Astrocyte (in vitro differentiated cells and primary cell): Measurements from ENCODE around the gene CRELD1.

Experiments used
- EZH2 ChIP-seq: IDR thresholded peaks from 2 replicates; pipeline ENCODE4 v1.6.1; 2012; ENCODE audit warnings: mild to moderate bottlenecking, low read length, inconsistent platforms; ENCODE audit not compliant: insufficient read depth
- TF ChIP-seq, protein P1 (sequence below): IDR thresholded peaks from 2 replicates; pipeline ENCODE4 v1.5.1; 2011; ENCODE audit warnings: low read depth, mild to moderate bottlenecking, inconsistent platforms, low read length, moderate library complexity; ENCODE audit not compliant: insufficient read depth

DNA sequence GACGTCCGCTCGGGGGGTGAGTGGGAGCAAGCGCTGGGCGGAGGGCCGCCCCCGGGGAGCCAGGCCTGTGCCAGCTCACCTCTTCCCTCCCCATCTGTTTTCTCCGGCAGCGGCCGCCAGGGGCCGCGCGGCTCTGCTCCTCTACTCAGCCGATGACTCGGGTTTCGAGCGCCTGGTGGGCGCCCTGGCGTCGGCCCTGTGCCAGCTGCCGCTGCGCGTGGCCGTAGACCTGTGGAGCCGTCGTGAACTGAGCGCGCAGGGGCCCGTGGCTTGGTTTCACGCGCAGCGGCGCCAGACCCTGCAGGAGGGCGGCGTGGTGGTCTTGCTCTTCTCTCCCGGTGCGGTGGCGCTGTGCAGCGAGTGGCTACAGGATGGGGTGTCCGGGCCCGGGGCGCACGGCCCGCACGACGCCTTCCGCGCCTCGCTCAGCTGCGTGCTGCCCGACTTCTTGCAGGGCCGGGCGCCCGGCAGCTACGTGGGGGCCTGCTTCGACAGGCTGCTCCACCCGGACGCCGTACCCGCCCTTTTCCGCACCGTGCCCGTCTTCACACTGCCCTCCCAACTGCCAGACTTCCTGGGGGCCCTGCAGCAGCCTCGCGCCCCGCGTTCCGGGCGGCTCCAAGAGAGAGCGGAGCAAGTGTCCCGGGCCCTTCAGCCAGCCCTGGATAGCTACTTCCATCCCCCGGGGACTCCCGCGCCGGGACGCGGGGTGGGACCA lies 632 bp upstream of the CRELD1 start:
- no peak for TF ChIP-seq EZH2
- TF ChIP-seq, protein P1, sequence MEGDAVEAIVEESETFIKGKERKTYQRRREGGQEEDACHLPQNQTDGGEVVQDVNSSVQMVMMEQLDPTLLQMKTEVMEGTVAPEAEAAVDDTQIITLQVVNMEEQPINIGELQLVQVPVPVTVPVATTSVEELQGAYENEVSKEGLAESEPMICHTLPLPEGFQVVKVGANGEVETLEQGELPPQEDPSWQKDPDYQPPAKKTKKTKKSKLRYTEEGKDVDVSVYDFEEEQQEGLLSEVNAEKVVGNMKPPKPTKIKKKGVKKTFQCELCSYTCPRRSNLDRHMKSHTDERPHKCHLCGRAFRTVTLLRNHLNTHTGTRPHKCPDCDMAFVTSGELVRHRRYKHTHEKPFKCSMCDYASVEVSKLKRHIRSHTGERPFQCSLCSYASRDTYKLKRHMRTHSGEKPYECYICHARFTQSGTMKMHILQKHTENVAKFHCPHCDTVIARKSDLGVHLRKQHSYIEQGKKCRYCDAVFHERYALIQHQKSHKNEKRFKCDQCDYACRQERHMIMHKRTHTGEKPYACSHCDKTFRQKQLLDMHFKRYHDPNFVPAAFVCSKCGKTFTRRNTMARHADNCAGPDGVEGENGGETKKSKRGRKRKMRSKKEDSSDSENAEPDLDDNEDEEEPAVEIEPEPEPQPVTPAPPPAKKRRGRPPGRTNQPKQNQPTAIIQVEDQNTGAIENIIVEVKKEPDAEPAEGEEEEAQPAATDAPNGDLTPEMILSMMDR = peak; percentile 47
